GM19043 (cell line): ENCODE results near the gene GALNT2.

Experiments used
- ATAC-seq: cut with Tn5 transposase; IDR thresholded peaks from one replicate; pipeline ENCODE4 v1.9.1; 2021; ENCODE audit warnings: low read depth; ENCODE audit not compliant: unreplicated experiment

GALNT2 gene

GRCh38 chr1:230156068-230156467, 89.0 kb downstream of the GALNT2 start:
- ATAC-seq = no peak

DNA sequence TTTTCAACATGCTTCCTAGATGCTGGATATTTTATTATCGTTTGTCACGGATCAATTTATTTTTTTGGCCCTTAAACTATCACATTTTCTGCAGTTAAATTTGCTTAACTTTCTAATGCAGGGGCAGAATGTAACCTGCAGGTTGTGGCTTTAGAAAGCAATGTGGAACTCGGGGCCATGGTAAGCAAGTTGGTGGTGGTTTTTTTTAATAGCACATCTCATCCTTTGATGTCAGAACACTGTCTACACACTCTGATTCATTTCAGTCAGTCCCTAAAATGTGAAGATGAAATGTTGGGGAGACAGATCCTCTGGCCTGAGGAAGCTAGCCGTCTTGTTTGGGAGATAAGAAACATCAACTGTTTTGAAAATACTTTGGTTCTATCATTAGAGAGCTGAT, 89.5 kb downstream of the GALNT2 start:
- ATAC-seq = no peak

- ATAC-seq = no peak
Observed at GRCh38 chr1:230157420-230158390, 90.7 kb downstream of the GALNT2 start.

DNA sequence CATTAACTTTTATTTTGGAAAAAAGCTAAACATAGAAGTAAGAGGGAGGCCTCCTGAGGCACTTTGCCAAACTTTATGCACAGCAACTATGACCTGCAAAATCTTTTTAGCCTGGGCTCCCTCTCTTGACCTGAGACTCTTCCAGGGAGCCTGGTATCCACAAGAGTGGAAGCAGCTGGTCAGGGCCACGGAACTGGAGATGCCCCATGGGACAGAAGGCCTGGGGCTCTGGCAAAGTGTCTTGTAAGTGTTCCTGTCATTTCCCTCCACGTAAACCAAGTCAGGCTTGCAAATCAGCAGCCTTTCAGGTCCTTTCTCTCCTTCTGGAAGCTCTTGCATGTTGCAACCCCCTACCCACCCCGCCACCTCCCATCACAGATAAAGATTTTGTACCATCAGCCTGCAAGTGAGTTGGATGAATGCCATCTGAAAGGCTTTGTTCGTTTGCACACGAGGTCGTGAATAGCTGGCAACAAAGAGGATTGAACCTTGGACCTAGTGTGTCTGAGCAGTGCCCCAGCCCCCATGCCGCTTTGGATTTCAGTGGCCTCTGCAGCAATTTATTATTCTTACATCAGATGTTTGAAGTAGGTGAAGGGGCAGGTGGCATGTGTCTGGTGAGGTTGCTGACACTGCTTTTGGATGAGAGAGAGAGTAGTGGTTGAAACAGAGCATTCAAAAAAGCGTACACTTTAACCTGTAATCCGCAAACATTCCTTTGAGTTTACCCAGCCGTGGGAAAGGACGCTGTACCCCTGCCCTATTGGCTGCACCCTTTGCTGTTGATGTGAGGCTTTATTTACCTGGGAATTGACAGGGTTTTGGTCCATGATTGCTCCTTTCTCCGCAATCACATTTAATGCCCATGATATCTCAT, 91.6 kb downstream of the GALNT2 start:
- no peak for ATAC-seq

GRCh38 chr1:230159580-230159979, 92.5 kb downstream of the GALNT2 start:
- ATAC-seq = no peak

- ATAC-seq = no peak
Observed at GRCh38 chr1:230160957-230161771, 94.1 kb downstream of the GALNT2 start.

GRCh38 chr1:230163205-230163604, 96.2 kb downstream of the GALNT2 start:
- ATAC-seq = no peak

GRCh38 chr1:230163719-230164118, 96.7 kb downstream of the GALNT2 start:
- no peak for ATAC-seq

DNA sequence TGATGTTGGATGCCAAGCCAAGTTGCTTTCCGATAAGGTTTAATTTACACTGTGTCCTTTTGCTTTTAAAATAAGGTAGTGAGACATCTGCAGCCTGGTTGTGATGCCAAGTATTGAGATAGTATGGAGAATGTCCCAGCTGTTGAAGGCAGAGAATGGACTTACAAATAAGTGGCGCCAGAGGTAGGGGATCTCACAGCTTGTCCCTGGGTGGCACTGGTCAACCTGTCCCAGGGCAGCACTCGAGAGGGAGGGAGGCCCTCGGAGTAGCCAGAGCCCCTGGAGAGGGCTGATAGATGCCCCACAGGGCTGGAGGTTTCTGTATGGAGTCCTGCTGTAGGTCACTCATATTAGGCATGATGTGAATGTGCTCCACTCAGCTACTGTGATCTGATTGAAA, 98.5 kb downstream of the GALNT2 start:
- no peak for ATAC-seq

DNA sequence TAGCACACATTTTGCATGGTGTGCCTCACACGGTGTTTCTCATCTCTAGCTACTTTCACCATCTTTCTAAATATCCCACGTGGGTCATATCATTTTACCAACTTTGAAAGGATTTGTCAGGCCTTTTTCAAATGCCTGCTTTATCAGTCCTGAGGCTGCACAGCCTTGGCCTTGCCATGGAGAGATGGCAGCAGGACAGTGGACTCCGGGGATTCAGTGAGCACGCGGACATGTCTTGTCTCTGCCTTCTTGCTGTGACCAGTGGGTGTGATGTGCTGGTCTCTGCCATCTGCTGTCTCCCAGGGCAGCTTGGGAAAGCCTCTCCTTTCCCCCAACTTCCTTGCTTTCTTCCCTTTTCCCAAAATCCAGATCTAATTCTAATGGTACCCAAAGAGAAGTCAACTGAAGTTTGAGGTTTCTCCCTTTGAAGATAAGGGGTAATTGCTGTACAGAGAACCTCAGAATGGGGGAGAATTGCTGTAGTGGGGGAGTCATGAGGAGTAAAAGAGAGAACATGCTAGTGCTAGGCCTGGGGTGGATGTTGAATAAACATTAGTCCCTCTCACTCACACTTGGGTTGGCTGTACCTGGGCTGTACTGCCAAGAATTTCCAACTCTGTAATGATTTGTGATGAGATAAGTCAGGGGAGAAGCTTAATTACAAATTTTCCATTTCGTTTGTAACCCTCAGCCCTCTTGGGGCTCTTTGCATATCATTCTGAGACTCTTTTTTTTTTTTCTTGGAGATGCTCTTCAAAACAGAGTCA, 99.5 kb downstream of the GALNT2 start:
- no peak for ATAC-seq

GRCh38 chr1:230167419-230167852, 100.4 kb downstream of the GALNT2 start:
- ATAC-seq = no peak

- ATAC-seq = no peak
Observed at GRCh38 chr1:230169454-230170152, 102.6 kb downstream of the GALNT2 start.

- no peak for ATAC-seq
Observed at GRCh38 chr1:230170153-230170547, 103.1 kb downstream of the GALNT2 start.

DNA sequence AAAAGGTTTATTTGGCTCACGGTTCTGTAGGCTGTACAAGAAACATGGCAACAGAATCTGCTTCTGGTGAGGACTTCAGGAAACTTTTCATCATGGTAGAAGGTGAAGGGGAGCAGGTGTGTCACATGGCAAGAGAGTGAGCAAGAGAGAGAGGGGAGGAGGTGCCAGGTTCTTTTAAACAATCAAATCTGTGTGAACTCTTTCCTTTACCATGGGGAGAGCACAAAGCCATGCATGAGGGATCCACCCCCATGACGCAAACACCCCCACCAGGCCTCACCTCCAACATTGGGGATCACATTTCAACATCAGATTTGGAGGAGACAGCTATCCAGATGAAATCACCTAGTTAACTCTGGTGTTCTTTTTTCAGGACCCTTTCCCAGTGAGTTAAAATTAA, 103.6 kb downstream of the GALNT2 start:
- no peak for ATAC-seq

GRCh38 chr1:230171356-230172015, 104.4 kb downstream of the GALNT2 start:
- ATAC-seq = no peak

DNA sequence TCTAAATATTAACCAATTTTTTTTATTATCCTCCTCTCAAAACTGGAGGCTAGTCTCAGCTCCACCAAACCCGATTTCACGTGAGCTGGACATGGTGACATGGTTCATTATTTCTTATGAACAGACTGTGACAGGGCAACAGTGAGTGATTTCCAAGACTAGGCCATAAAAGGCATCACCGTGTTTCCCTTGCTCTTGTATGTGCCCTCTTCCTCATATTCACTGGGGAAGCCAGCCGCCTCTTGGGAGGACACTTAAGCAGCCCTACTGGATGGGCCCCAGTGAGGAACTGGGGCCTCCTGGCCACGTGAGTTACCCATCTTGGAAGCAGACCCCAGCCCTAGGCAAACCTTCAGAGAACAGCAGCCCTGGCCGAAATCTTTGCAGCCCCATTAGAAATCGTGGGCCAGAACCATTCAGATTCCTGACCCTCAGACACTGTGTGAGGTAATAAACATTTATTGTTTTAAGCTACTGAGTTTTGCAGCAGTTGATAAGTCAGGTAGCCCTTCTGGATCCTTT, 105.0 kb downstream of the GALNT2 start:
- no peak for ATAC-seq

DNA sequence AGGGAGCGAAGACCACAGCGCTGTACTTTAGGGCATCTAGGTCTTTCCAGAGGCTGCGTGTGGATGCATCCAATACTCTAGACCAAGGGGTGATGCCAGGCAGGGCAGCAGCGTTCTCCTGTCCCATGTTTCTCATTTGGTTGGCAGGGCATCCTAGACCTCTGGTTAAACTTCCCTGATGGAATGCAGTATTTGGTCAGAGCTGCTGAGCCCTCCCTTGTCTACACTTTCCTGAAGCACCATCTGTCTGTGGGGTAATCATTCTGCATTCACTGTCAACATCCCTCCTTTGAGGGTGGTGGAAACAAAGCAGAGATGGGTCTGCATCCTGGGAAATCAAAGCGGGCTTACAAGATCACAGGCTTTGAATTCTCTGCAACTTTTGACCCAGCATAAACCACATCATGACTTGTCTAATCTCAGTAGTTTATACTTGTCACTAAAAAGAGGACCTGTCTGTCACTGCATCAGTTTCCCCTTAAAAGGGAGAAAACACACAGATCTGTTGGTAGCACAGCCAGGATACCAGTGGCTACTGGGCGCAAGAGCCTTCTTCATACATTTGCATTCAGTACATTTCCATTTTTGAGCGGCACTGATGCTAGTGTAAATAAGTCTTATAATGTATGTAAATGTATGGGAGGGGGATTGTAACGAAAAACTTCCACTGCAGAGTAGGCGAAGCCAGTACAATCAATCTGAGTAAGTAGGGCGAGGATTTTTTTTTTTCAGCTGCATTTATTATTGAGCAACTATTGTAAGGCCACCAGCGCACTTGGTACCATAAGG, 106.3 kb downstream of the GALNT2 start:
- no peak for ATAC-seq

DNA sequence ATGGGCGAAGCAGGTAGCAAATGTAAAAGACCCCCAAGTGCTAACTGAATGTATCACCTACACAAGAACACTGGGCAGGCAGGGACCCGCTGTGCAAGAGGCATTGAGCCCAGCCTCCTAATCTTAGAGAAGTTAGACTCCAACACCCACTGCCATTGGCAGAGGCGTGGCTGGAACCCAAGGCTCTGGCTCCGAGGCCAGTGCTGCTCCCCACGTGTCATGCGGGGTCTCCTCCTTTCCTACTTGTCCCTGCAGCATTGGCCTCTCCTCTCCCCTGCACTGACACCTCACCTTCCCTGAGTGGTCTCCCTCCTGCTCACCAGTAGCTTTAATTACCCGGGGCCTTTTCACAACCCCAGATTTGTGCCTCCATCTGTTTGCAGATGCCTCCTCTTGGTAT, 107.0 kb downstream of the GALNT2 start:
- no peak for ATAC-seq
